ENCODE measurements around the gene HGFAC. TPM values are rescaled to one million over a fixed set of nuclear protein-coding genes. Genes with fewer than 3 reads are reported as not detected.

The HGFAC gene
- polyA plus RNA-seq, 1 of the 3 experiments (the other 2 are of a cell fraction) = 0.43 TPM

- no peak overlapping the region for H3K4me3 ChIP-seq (ENCODE audit: low read depth in 2 of 2, low read length in 1 of 2)
Measured at GRCh38 chr4:3496021-3496420, 54.3 kb downstream of the HGFAC start.

GRCh38 chr4:3497095-3497494 lies 55.3 kb downstream of the HGFAC start:
- TF ChIP-seq MXI1 (IDR thresholded peaks at IDR 0.05; ENCODE audit: low read depth, low read length) = no peak
- no peaks in the 10 kb centered on the region for H3K9me2 ChIP-seq
- no peaks in the 10 kb centered on the region for H3K27me3 ChIP-seq (ENCODE audit: insufficient read depth)
- H3K4me3 ChIP-seq (ENCODE audit: low read depth in 2 of 2, low read length in 1 of 2) = no peak overlapping the region
- no peaks in the 10 kb centered on the region for H3K36me3 ChIP-seq (replicated peaks in 1 of 2; ENCODE audit: control insufficient read depth in 1 of 2, insufficient read depth in 2 of 2, low read length in 1 of 2)
- ChIA-PET POLR2A (no interaction called here), CTCF (interaction anchor here (1.6 kb wide), 1 partner anchor 17 kb away, joined by 7 read pairs; no protein-coding TSS in a partner anchor)
- no peaks in the 10 kb centered on the region for H3K79me2 ChIP-seq (ENCODE audit: insufficient read depth)
- H3K9ac ChIP-seq = no peak overlapping the region
- H3K27ac ChIP-seq (ENCODE audit: low read depth in 2 of 2, low read length in 1 of 2) = no peak overlapping the region
- peaks cover 0 to 16% of the 10 kb centered on the region in 2 experiments; a peak in 1 of 4 replicates for H3K4me1 ChIP-seq (ENCODE audit: control insufficient read depth in 1 of 2, insufficient read depth in 2 of 2, low read depth in 1 of 2, low read length in 1 of 2)
- DNase-seq = no peak
- H2AFZ ChIP-seq (ENCODE audit: low read depth) = no peak overlapping the region
- H3K9me3 ChIP-seq = no peaks in the 10 kb centered on the region
- 100% methylated on average over 6 of the region's 6 CpGs for WGBS (ENCODE audit: low lambda C conversion rate)
- no peaks in the 10 kb centered on the region for H4K20me1 ChIP-seq (ENCODE audit: insufficient read depth)
- H3K4me2 ChIP-seq = no peak overlapping the region
- H3F3A ChIP-seq (replicated peaks; ENCODE audit: insufficient read depth) = no peaks in the 10 kb centered on the region

More at GRCh38 chr4:3496021-3496420, 54.3 kb downstream of the HGFAC start:
- ChIA-PET POLR2A (interaction anchor here (0.7 kb wide), 1 partner anchor 11 kb away, joined by 3 read pairs; no protein-coding TSS in a partner anchor), CTCF (interaction anchor here (0.9 to 1.6 kb wide), 3 partner anchors 8 to 17 kb away, joined by 4 to 7 read pairs (median 4); no protein-coding TSS in a partner anchor)
- Histone ChIP-seq H3K9me3 (no peaks in the 10 kb centered on the region), H3F3A (replicated peaks; ENCODE audit: insufficient read depth) (no peaks in the 10 kb centered on the region), H3K9me2 (no peaks in the 10 kb centered on the region), H3K4me1 (ENCODE audit: control insufficient read depth in 1 of 2, insufficient read depth in 2 of 2, low read depth in 1 of 2, low read length in 1 of 2) (peaks cover 0 to 23% of the 10 kb centered on the region in 2 experiments; a peak in 1 of 4 replicates), H3K27ac (ENCODE audit: low read depth in 2 of 2, low read length in 1 of 2) (no peak overlapping the region), H2AFZ (ENCODE audit: low read depth) (no peak overlapping the region), H4K20me1 (ENCODE audit: insufficient read depth) (no peaks in the 10 kb centered on the region), H3K36me3 (replicated peaks in 1 of 2; ENCODE audit: control insufficient read depth in 1 of 2, insufficient read depth in 2 of 2, low read length in 1 of 2) (no peaks in the 10 kb centered on the region), H3K27me3 (ENCODE audit: insufficient read depth) (no peaks in the 10 kb centered on the region), H3K79me2 (ENCODE audit: insufficient read depth) (no peaks in the 10 kb centered on the region), H3K4me2 (no peak overlapping the region), H3K9ac (no peak overlapping the region)
- DNase-seq = no peak
- TF ChIP-seq GABPA (IDR thresholded peaks at IDR 0.05; ENCODE audit: low read depth) (no peak), GATA2 (CRISPR knock-in tag; IDR thresholded peaks at IDR 0.05) (no peak), RAD21 (IDR thresholded peaks at IDR 0.05; ENCODE audit: low read length) (no peak), EZH2phosphoT487 (IDR thresholded peaks at IDR 0.05; ENCODE audit: borderline replicate concordance, low read depth) (no peak), FOXM1 (IDR thresholded peaks at IDR 0.05; ENCODE audit: low read depth) (no peak), RFX5 (IDR thresholded peaks at IDR 0.05; ENCODE audit: low read length) (no peak), SMC3 (IDR thresholded peaks at IDR 0.05; ENCODE audit: low read depth, low read length) (no peak), NRF1 (IDR thresholded peaks at IDR 0.05; ENCODE audit: low read depth, low read length) (no peak), REST (IDR thresholded peaks at IDR 0.05; ENCODE audit: low read depth, low read length) (no peak), FOSL2 (IDR thresholded peaks at IDR 0.05; ENCODE audit: borderline replicate concordance, low read depth) (no peak), JUND (IDR thresholded peaks at IDR 0.05) (no peak), FOXJ3 (CRISPR knock-in tag; IDR thresholded peaks at IDR 0.05) (no peak), MXI1 (IDR thresholded peaks at IDR 0.05; ENCODE audit: low read depth, low read length) (no peak), EP300 (IDR thresholded peaks at IDR 0.05; ENCODE audit: borderline replicate concordance in 1 of 2, low read depth in 1 of 2, low read length in 1 of 2) (no peak)
- WGBS (ENCODE audit: low lambda C conversion rate) = 100% methylated on average over 5 of the region's 14 CpGs
